GM21786 (cell line): ENCODE data around the gene UVRAG.

Experiments
- ATAC-seq: cut with Tn5 transposase; IDR thresholded peaks from one replicate; pipeline ENCODE4 v1.9.1; 2021; ENCODE audit not compliant: unreplicated experiment

Gene UVRAG

DNA sequence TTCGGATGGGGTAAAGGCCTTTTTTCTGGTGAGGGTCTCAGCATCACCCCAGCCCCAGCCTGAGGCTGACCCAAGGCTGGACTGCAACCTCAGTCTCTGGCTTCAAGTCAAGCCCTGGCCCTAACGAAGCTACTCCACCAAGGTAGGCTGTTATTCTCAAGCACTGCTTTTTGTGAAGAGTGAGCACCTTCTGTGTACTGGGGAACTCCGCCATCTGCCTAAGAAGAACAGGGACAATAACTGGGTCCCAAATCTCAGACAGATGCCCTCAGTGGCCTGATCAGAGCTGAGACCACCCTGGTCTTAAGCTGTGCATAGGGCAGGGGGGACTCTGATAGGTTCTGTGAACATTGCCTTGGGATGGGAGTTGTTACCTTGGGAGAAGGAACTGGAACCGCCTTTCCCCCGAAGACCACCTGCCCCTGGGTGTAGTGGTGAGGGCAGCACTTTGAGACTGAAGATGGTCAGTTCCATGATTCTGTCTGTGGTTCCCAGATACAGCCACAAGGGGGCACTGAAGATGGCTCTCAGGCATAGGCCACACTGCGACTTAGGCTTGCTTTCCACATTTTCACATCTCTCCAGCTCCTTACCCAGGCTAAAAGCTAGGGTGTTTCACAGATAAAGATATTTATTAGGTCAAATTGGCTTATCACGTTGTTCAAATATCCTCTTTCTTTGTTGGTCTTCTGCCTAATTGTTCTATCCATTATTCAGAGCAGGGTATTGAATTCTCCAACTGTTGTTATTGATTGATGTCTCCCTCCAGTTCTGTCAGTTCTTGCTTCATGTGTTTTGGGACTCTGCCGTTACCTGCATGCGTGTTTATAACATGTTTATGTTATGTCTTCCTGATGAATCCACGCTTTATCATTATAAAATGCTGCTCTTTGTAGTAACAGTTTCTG, 11.8 kb upstream of the UVRAG start:
- ATAC-seq: peak; percentile 77

DNA sequence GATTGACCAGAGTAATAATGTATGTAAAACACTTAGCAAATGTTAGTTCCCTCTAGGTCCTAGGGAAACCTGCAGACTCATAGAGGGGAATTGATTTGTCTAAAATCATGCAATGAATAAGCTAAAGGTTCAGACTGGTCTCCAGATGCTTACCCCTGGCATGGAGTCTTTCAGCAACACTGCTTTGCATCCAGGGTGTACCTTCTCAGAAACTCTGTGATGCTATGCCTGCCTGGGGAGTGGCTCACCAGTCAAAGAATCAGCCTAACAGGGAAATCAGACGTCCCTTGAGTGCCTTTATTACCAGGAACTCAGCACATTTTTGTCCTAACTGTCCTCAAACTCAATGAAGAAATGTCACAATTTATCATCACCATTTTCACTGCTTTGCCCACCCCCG, 5.9 kb upstream of the UVRAG start:
- no peak for ATAC-seq

DNA sequence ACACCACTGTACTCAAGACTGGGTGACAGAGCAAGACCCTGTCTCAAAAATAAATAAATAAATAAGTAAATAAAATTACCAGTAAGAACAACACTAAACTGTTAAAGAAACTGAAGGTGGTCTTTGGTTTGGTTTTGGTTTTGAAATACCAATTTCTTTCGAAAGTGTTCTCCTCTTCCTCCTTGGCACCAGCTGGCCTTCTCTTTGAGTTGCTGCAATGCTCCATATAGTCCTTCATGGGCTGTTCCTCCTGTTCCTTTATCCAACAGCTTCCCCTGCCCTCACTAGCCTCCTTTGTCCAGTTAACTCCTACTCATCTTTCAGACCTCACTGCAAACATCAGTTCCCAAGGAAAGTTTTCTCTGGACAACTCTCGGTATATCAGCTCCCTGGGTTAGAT, 5.0 kb upstream of the UVRAG start:
- no peak for ATAC-seq

DNA sequence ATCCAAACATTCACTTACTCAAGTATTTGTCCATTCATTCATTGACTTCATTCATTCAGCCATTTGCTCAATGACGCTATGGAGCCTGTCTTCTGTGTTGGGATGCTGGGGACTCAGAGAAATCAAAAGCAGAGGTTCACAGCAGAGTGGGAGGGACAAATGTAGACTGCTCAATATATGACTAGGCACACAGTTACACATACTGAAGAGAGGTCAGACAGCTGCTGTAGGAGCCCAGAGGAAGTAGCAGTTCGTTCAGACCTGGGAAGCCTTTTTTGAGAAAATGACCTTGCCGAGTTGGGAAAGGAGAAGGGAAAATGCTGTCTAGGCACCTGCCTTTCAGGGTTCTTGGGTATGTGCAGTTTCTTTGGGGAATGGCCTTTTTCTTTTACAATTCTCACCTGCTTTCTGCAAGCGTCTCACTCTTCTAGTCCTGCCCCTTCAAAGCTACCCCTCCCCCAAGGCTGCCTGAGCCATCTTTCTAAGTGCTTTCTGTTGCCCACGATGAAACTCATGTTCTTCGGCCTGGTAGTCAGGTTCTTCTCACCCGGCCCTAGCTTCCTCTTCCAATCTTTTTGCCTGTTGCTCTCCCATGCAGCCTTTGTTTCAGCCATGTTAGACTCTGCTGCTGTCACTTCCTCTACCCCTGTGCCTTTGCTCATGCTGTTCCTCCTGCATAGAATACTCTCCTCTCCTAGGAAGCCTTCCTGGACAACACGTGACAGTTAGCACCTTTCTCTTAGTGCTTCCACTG, 4.2 kb upstream of the UVRAG start:
- peak; percentile 24 for ATAC-seq

DNA sequence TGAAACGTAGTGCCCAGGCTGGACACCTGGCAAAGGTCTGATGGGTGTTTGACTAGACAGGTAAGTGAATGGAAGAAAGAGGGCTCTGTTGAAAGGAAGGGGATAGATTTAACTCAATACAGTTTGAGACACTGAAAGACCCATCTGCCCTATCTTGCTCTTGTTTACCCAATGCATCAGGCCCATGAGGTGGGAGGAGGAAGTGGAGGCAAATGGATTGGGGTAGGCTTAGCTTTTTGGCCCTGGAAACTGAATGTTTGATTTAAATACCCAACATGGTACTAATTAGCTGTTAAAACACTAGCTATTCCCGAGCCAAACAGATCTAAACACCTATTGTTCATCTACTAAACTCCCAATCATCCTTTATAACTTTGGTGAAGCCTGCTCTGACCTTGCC, 3.5 kb upstream of the UVRAG start:
- no peak for ATAC-seq

DNA sequence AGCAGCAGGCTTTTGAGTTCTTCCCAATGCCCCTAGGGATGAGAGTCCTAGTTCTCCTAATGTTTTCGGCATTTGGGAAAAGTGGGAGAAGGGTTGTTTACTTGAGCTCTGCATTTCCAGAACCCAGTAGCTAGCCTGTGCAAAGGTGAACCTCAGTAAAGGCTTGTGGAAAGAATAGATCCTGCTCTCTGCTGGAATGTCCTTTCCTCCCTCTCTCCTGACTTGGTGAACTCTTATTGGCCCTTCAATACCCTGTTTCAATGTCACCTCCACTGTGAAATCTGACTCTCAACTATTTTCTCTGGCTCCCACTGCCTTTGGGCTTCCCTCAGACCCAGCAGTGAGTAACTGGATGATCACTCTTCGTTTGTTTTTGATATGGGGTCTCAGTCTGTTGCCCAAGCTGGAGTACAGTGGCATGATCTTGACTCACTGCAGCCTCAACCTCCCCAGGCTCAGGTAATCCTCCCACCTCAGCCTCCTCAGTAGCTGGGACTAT, 2.4 kb upstream of the UVRAG start:
- ATAC-seq: no peak

DNA sequence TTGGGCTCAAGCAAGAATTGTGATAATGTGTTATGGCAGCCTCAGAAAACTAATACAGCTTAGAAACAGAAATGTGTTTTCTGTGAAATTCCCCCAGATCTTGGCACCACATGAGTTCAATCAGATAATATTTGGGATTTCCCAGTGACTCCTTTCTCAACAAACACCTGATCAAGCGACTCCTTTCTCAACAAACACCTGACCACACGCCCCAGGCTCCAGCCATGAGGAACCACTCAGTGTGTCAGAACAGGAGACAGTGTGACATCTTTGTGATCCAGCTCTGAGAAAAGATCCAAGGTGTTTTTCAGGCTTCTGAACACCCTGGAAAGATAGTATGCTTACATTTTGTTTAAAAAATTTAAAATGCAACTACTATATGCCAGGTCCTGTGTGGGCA, 1.9 kb upstream of the UVRAG start:
- no peak for ATAC-seq

DNA sequence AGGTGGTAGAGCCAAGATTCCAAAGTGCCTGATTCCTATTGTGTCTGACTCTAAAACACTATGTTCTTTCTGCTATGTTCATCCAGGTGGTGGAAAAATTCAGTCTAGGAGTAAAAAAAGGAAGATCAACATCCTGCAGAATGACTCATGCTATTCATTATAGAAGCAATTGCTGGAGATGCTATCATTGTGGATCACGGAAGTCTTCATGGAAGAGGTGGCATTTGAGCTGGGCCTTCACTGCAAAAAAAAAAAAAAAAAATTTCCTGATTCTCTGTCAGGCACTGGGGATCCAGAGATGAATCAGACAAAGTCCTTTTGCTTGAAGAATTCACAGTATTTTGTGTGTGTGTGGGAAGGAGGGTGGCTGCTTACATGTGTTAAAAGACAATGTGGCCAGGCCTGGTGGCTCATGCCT, 1.4 kb upstream of the UVRAG start:
- no peak for ATAC-seq

DNA sequence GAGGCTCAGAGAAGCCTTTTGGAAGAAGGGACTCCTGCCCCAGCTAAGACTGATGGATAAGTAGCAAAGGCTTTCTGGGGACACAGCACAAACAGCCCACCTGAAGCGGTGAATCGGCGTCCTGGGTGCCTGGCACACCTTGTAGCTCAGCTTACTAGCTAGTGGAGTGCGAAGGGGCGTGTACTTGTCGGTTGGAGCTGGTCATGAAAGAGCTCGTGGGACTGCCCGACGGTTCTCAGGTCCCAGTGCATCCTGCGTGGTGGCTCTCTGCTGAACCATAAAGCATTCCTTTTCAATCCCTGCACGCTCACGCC, 690 bp upstream of the UVRAG start:
- peak; percentile 18 for ATAC-seq

DNA sequence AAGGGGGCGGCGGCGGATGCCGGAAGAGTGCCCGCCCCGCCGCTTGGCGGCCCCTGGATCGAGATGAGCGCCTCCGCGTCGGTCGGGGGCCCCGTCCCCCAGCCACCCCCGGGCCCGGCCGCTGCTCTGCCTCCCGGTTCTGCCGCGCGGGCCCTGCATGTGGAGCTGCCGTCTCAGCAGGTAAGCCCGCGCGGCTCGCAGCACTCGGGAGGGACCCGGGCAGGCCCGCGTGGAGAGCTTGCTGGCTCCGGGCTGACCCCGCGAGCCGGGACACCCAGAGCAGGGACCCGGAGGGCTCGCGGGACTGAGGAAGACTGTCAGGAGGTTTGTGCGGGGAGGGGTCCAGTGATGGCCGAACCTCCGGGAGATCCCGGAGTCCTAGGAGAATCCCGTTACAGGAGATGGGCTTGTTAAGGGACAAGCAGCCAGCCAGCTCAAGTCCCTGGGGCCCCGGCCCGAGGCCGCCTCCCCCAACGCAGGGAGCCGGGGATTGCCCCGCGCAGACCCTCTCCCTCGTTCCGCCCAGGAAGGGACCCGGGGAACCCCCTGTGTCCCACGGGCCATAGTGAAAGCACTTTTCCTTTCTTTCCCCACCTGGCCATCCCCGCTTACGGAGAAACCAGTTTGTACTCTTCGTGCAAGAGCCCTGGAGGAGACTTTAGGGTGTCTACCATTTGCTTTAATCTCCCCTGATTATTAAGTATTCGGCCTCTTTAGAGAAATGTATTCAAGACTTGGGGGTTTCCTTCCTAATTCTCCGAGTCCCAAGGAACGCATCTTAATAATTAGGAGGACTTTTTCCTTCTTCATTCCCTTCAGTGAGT, 547 bp downstream of the UVRAG start:
- ATAC-seq: peak; percentile 3

DNA sequence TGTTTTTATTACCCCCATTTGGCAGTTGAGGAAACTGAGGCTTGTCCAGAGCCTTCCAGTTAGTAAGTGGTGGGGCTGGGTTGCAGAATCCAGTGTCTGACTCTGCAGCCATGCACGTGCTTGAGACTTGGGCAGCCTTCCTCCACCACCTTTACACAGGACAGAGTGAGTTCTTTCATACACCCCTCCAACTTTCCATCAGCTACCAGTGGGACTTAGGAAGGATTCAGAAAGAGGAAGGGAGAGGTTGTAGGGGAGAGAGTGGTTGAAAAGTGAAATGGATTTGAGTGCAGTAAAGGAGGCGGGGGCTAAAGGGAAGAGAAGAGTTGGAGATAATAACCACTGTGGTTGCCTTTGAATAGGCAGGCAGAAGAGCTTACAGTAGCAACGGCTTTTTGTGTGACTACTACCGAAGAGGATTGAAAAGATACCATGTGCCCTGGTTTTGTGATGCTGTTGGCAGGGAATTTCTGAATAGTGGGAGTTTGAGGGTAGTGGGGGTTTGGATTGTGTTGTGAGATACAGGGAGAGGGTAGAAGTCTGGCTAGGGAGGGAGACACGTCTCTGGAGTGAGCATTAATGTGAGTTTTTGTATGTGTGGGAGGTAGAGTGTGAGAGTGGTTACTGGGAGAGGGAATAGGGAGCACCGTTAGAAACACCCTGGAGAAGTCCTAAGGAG, 1.7 kb downstream of the UVRAG start:
- no peak for ATAC-seq

DNA sequence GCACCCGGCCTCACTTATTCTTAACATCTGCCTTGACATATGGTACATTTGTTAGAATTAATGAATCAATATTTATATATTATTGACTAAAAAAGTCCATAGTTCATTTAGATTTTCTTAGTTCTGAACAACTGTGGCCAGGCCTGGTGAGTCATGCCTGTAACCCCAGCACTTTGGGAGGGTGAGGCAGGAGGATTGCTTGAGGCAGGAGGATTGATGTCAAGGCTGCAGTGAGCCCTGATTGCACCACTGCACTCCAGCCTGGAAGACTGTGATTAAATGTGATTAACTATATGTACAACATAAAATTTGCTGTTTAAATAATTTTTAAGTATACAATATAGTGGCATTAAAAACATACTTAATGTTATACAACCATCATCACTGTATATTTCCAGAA, 5.6 kb downstream of the UVRAG start:
- ATAC-seq: no peak

DNA sequence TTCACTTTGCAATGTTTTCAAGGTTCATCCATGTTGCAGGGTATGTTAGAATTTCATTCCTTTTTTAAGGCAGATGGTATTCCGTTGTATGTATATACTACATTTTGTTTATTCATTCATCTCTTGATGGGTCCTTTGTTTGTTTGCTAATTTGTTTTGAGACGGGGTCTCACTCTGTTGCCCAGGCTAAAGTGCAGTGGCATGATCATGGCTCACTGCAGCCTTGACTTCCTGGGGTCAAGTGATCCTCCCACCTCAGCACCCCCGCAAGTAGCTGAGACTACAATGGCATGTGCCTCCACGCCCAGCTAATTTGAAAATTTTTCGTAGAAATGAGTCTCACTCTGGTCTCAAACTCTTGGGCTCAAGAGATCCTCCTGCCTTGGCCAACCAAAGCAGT, 6.2 kb downstream of the UVRAG start:
- ATAC-seq: no peak

DNA sequence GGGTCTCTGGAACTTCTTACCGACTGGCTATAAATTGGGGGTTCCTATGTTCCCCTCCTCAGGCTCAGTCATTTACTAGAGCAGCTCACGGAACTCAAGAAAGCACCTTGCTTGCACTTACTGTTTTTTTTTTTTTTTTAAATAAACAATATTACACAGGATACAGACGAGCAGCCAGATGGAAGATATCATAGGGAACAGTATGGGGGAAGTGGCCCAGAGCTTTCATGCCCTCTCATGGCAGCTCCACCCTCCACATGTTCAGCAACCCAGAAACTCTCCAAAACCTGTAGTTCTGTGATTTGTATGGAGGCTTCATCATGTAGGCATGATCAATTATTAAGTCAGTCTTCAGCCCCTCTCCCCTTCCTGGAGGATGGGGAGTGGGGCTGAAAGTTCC, 7.5 kb downstream of the UVRAG start:
- ATAC-seq: no peak

DNA sequence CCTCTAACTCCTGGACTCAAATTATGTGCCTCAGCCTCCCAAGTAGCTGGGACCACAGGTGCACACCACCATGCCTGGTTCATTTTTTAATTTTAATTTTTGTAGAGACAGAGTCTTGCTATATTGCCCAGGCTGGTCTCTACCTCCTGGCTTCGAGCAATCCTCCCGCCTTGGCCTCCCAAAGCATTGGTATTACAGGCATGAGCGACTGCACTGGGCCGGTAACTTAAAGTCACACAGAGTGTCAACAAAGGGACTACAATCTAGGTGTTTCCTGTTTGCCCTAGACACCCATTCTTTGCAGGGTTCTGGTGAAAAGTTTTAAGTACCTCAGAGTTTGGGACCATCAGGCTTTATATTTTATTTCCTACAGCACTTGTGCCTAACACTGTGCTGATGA, 8.4 kb downstream of the UVRAG start:
- no peak for ATAC-seq

DNA sequence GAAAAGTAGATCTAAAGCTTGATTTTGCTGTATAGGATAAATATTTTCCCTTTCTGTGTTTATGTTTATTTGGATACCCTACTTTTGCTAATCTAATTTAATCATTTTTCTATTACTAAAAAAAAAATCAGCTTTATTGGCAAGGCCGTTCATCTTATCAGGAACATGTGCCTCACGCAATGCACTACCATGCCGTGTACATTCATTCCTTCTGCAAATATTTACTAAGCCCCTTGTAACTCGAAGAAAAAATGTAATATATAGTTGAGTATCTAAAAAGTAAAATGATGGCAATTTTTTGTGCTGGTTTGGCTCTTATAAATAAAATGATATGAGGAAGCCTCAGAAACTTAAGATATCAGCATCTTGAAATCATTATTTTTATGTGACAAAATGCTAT, 8.9 kb downstream of the UVRAG start:
- ATAC-seq: no peak

DNA sequence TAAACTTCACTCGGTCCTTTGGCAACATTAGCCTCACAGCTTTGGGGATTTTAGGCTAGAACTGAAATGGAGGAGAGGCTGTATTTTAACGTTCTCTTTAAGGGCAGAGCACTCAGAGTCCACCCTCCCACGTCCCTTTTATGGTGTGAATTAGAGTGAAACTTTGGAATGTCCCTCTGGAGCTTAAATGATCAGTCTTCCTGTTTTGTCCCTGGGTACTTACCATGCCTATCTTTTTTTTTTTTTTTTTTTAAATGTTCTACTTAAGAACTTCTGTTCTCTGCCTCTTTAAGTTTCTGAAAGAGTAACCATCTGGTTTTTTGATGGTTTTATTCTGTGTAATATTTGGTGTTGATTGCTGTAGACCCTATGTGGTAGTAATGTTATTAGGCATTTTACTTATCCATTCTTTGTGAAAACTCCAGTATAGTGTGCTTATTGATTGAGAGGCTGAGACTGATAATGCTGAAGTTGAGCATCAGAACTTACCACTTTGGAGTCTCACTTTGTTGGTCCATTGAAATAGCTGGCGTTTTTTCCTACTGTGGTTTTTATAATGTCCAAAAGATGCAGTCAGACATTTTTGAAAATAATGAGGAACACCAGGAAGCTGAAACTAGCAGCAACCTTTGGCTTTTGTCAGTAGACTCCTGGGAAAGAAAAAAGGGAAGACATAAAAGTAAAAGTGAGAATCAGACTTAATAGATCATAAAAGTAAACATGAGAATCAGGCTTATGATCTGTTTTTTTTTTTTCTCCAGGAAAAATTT, 11.6 kb downstream of the UVRAG start:
- no peak for ATAC-seq

DNA sequence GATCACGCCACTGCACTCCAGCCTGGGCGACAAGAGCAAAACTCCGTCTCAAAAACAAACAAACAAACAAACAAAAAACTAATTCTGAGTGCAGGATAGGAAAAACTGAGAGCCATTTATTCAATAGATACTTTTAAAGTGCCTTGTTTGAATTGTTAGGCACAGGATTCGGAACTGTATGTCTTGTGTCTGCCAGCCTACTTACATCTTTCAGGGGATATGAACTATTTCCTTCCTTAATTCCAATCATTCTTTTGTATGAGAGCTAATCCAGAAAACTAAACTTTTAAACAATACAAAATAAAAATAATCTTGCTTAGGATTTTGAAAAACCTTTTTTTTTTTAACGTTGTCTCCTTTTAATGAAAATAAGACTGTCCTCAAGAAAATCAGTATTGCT, 12.6 kb downstream of the UVRAG start:
- ATAC-seq: no peak

DNA sequence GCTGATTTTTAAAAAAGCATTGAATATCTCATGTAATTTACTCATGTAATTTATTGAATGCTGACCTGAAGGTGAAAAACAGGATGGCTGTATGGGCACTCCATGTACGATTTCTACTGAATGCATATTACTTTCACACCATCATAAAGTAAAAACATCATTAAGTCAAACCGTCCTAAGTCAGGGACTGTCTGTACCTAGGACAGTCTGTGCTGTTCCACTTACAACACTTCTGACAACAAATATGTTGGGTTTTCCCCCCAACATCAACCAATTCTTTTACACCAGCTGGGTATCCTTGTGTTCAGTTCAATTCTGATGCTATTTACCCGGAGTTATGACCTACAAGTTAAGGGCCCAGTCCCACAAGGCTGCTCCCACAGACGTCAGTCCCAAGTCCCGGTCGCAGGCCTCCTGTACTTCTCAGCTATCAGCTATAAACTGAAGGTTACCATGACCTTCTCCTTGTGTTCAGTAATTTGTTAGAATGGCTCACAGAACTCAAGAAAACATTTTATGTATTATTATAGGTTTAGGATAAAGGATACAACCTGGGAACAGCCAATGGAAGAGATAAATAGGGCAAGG, 17.0 kb downstream of the UVRAG start:
- ATAC-seq: no peak

DNA sequence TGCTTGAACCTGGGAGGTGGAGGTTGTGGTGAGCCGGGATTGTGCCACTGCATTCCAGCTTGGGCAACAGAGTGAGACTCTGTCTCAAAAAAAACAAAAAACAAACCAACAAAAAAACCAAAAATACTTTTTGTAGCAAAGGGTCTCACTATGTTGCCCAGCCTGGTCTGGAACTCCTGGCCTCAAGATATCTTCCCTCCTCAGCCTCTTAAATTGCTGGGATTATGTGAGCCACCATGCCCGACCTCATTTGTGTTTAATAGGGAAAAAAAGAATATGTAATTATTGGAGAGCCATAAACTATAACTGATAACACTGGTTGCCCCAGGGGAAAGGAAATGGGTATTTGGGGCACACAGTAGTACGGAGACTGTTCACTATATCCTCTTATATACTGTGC, 19.7 kb downstream of the UVRAG start:
- no peak for ATAC-seq
